Stimulated activated CD4-positive, alpha-beta T cell treated with anti-CD3 and anti-CD28 coated beads, Interleukin-12 subunit alpha, Interleukin-12 subunit beta, amount 100 ng/mL, for 4 hours (primary cell): ENCODE results near the gene CHN2.

Source experiments
- DNase-seq: peaks from one replicate; pipeline ENCODE4 v3.0.0-alpha.2; 2020

The CHN2 gene

DNA sequence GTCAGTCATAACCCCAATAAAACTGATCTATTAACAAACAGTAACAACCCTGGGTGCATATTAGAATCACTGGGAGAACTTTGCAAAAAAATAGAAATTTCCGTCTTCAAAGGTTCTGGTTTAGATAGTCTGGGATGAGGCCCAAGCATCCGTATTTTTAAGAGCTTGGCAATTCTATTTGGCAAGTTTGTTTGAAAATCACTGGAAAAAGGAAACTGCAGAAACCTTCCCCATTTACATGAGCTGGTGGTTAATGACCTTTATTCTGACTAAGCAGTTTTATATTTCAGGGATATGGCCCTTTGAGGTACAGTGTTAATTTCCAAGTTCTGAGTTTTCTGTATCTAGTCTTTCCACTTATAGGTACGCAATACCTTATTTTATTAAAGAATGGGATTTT lies 253.3 kb downstream of the CHN2 start:
- DNase-seq = no peak

DNA sequence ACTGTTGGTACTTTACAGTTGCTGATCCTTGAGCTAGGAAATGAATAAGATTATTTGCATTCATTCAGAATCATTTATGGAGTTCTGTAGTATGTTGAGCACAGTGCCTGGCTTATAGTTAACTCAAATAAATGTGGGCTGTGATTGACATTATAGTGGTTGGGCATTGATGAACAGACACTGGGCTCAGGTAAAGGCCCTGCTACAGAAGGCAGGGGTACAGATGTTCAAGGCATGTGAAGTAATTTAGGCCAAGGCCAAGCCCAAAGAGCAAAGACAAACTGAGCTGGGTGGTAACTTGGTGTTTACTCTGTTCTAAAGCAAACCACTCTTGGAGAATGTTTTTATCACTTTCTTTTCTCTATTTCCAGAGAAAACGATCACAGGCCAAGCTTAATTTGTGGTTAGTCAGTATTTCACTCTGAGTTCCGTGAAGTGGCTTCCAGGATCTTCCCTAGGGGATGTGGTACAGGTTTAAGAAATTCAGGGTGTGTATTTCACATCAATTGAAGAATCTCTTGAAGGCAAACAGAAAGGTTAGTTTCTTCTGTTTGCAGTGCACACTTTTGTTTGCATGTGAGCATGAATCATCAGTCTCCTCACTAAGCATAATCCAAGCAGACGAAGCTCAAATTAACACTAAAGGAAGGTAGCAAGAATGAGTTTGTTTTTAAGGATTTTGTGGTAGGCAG lies 255.1 kb downstream of the CHN2 start:
- no peak for DNase-seq

DNA sequence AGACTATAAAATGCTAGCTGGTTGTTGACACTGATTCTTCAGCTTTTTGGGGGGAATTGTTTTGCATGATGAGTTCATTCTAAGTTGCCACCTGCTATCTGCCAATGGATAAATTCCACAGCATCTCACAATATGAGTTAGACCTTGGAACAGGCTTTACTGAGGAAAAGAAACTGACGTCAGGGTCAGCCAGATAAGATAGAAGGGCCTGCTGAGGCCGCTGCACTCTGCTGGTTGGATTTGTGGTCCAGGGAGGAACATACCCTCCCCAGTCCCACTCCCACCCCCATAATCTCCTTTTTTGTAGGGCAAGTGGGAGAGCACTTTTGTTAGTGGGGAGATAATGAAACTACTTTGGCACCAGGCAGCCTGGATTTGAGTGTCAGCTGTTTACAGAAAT lies 258.4 kb downstream of the CHN2 start:
- no peak for DNase-seq

DNA sequence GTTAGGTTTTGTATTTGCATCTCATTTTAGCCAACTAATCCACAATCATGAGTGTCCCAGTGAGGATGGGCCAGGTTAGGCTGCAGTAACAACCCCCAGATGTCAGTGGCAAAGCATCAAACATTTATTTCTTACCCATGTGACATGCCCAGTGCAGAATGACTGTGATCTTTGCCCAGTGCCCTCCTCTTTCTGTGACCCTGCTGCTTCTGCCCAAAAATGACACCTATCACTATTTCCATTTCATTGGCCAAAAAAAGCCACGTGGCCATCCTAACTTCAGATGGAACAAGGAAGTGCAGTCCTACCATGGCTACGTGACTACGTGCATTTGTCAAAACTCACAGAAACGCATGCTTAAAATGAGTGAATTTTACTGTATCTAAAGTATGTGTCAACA lies 259.9 kb downstream of the CHN2 start:
- DNase-seq = no peak

DNA sequence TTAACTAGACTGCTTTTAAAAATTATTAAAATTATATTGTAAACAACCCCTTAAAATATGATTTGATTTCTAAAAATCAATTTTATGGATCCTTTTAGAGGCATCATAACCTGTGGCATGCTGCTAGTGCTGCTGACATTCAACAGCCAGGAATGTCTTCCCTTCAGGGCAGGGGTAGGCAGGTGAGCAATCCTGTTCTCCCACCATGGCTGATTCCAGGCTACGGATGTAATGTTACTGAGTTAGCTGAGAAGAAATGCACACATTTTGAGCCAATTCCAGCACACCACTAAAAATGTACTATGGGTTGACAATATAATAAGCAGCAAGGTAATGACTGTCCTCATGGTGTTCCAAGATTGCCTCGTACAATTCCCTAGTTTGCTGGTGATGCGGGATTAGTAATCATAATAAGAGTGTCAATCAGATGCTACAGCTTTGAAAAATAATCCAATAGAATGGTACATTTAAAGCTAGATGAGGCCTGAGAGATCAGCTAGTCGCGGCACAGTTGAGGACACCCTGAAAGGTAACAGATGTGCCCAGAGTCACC lies 260.4 kb downstream of the CHN2 start:
- no peak for DNase-seq

DNA sequence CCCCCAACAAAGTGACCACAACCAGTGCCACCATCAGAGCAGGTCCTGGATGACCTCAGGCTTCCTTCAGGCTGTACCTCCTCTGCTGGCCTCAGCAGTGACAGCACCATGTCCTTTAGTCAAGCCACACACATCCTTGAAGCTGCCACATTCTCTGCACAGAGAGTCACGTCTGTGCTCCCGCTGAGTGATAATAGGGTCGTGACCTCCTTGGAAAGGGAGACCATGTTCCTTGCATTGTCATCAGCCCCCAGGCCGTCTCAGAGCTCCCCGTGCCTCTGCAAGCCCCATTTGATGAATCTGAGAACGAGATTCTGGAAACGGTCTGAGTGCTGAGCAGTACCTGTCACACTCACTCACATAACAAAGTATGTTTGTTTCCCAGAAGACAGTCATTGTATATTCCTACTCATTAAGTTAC lies 262.6 kb downstream of the CHN2 start:
- DNase-seq = no peak

DNA sequence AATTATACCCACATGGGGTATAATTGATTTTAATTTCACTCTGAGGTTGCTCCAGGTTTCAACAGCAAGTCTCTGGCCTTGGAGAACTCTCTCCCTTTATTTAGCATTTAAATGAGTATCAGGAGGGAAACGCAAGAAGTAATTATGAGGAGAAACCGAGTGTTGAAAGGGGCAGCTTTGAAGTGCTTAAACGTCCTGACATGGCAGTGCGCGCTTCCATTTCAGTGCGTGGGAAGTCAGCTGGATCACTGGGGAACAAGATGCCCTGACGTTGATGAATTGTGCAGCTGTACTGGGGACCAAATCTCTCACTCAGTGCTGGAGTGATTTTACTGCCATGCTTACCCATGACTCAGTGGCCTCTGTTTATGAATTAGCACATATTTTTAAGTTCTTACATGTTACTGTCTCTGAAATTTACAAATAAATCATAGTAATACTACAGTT lies 263.0 kb downstream of the CHN2 start:
- DNase-seq = no peak

DNA sequence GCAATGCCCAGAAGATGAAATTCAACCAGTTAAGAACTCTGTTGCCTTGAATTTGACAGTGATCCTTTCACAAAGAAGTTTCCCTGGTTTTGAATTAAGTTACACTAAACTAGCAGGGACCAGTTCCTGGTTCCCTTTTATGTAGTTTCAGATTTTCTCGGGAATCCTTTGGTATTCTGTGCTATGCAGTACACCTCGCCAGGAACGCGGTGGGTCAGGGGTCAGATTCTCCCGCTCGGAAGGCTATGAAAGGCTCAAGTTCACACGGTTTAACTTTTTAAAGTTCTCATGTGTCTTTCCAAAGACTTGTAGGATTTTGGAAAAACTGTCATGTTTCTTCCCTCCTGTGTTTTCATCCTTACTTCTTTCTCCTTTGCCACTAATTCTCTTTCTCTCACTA lies 264.4 kb downstream of the CHN2 start:
- no peak for DNase-seq

DNA sequence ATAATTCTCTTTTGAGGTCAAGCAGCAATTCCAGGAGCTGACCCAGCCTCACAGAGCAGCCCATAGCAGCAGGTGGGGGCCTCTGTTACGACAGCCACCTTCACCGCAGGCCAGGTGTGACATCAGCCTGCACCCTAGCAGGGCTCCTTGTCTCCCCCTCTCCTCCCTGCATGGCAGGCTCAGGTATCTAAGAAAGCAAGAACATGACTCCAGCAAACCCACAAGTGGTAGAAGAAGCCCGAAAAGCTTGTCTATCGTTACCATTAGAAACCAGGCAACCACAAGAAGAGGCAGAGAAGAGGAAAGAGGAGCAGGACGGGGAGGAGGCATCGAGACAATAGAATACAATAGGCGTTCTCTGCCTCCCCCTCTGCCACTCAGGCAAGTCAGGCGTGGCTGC lies 265.0 kb downstream of the CHN2 start:
- no peak for DNase-seq

DNA sequence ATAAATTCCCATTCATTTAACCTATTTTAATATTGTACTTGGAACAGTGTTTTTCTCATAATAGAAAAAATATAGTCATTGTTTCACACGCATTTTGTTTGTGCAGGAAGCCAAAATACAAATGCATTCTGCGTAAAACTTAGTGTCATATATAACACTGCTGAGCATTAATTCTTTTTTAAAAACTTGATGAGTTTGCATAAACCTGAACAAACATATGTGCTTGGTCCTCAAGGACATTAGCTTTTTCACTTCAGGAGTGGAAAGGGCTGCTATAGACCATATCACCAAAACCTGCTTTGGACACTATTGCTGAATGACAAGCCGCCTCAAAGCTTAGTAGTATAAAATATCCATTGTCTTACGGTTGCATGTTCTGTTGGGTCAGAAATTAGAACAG lies 267.4 kb downstream of the CHN2 start:
- no peak for DNase-seq

DNA sequence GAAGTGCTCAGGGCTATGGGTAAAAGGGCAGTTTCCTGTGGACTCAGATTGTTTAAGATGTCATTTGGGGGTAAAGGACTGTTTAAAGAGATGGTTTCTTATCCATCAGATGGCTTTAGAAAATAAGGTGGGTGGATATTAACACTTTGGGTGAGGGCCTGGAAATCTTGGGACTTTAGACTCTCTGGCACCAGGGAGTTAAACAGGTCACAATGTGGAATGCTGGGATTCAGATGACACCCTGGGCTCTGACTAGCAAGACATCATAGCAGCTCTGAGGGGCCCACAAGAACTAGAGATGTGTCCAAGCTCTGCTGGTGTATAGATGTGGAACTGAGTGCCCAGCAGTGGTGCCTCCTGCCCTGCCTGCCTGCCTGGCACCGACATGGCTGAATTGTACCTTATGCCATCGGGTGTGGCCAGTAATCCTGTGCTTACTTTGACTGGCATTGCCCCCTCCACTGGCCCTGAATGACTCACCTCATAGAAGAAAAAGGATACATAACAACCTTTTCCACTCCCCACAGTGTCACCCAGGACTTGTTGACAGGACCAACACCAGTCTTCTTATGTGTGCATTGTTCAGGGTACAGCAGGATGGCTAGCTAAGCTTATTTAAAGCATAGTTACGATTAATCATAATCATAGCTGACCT lies 269.1 kb downstream of the CHN2 start:
- no peak for DNase-seq

DNA sequence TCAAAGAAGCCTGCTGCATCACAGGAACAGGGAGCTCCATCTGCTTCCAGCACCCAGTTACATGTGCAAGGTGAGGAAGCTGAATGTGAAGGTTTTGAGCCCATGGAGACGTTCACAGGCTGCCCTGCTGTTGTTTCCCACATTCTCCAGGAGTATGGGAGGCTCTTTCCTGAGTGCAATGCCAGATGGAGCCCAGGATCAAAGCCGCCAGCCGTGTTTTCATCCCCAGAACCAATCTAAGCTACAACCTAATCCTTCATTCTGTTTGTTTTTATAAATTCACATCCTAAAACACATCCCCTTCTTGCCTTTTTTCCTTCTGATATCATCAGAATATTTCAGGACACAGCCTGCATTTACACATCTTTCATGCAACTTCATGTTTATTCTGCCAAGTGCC lies 270.2 kb downstream of the CHN2 start:
- DNase-seq = no peak

DNA sequence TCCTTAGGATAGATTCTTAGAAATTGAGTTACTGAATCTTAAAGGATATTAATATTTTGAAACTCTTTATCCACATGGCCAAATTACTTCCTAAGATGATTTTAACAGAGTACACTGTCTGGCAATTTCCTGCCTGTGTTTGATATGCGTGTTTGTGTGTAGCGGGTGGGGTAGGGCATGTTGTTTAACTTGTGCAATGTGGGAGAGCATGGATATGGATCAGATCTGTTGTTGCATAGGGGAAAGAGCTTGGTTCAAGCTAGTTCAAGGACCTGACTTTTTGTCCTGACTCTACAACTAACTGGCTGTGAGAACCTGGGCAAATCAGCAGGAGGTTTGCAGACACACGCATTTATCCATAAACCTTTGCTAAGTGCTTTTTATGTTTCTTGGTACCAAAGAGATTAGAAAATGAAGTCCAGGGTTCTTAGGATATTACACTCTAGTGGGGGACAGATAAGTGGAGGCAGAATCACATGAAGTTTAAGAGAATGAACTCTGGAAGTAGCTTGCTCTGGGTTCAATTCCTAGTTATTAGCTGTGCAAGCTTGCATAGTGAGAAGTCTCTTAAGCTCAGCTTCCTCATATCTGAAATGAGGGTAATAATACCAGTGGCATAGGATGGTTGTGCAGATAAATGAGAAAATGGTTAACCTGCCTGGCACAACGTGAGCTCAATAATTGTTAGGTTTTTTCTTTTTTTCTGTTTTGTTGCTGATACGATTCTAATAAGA lies 272.8 kb downstream of the CHN2 start:
- no peak for DNase-seq

DNA sequence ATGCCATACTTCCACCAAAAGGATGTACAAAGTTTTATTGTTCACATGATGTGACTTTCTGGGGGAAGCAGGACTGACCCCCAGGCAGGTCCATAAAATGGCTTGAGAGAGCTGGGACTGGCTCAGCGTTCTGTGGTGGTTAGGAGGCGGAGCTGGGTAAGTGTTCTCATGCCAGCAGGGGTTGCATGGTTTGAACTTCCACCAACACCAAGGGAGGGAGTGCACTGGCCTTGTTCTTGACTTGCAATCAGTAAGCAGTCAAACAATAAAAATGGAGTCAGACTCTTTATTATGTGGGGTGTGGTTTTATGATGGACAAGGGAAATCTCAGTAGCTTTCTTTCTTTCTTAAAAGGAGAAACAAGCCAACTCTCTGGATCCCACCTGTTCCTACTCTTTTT lies 273.6 kb downstream of the CHN2 start:
- no peak for DNase-seq

DNA sequence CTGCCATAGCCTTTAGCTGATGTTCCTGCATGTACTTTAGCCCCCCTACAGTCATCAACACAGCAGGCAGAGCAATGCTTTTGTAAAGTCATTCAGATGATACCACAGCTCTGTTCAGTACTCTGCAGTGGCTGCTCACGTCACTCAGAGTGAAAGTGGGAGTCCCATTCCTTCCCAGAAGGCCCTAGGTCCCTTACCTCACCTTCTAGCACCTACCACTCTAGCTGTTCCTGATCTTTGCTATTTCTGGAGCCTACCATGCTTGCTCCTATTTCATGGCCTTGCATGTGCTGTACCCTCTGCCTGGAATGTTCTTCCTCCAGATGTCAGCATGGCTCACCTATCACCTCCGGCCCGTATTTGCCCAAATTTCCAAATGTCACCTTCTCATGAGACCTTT lies 274.7 kb downstream of the CHN2 start:
- DNase-seq = no peak

DNA sequence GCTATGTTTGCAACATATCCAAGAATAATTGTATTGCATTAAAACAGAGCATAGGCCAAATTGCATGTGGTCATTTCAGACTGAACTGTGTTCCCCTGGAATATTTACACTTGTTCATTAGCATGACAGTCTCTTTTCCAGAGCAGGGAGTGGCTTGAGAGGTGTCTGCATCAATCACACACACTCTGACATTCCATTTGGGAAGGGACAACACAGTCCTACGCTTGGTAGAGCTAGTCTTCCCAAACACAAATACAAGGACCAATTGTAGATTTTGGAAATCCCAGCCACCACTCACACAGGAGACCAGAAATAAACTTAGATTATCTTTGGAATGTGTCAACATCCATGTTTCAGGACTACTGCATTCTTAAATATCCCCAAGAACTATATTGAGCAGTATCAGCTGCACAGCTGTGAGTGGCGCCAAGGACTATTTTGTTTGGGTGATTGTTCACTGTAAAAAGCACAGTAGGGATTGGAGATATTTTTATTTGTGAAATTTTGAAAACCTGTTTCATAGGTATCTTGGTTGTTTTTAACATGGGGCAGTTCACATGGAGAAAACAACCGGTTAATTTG lies 275.5 kb downstream of the CHN2 start:
- no peak for DNase-seq

DNA sequence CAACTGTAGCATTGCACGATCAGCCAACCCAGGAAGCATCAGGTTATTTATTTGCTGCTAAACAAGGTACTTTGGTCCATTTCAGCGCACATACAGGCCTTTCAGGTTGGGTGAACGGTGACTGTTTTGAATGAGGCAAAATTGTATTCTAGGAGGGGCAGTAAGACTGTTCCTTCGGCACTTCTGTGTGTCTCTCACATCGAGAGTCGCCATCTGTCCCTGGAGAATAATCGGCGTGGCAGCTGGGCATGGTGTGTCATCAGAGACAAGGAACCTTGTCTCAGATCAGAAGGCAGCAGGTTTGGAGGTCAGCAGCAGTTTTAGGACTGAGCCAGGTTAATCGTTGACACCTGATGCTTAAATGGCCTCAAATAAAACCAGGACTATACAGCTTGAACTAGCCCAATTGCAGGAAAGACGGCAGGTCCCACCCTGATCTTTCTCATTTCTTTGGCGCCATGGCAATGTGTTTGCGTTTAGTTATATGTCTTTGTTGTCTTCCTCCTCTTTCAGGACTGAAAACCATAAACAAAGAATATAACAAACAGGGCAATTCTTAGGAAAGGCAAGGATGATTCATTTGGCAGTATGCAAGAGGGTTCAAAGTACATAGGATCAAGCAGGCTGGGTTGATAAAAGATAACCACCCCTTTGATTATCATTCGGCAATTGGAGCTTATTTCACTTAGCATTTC lies 277.0 kb downstream of the CHN2 start:
- no peak for DNase-seq

DNA sequence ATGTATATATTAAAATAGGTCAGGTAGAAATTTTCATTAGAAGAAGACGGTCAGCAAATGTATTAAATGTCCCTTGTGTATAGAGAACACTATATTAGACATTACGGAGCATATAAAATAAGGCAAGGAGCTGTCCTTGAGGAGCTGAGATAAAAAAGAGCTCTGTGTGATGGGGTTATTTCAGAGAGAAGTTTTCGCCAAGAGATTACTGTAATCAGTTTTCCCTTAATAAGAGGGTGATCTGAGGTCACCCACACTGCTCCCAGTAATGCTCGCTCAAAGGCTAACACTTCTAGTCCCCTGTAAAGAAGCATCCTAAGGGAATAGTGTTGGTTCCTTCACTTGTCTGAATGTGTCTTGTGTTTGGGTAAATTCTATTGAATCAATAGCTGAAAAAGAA lies 282.3 kb downstream of the CHN2 start:
- no peak for DNase-seq

DNA sequence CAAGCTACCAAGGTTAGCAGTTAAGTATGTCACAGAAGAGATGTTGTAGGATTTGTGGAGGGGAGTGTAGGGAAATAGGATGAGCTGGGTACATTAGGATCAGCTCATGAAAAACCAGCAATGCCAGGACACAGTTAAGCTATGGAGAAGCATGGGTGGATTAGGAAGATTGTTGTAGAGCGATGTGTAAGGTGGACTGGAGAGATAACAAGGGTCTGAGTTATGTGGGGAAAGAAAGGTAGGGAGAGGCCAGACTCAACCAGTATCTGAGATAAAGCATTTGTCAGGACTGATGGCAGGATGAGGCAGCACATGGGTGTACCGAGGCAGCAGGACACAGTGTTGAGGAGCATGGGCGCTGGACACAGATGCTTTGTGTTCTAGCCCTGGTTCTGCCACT lies 283.7 kb downstream of the CHN2 start:
- no peak for DNase-seq

DNA sequence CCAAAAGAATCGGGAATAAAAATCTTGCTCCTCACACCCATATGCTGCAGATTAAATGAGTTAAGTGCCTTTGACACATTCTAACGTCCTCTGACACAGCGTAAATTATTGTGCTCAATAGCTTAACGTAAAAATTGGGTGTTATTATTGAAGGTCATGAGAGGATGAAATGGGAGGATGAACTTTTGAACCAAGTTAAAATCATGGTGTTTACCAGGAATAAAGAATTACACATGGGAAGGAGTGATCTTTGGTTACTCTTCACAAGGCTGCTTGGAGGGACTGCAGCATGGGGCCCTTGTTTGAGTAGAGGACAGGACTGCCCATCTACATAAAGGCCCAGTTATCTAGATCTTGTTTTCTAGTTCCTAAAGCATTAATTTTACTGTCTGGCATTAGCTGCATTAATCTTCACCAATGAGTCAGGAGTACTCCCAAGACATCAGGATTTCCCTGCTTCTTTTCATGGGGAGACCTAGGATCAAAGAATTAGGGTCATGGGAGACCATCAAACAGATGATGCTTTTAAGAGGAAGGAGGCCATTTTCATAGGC lies 284.2 kb downstream of the CHN2 start:
- no peak for DNase-seq

DNA sequence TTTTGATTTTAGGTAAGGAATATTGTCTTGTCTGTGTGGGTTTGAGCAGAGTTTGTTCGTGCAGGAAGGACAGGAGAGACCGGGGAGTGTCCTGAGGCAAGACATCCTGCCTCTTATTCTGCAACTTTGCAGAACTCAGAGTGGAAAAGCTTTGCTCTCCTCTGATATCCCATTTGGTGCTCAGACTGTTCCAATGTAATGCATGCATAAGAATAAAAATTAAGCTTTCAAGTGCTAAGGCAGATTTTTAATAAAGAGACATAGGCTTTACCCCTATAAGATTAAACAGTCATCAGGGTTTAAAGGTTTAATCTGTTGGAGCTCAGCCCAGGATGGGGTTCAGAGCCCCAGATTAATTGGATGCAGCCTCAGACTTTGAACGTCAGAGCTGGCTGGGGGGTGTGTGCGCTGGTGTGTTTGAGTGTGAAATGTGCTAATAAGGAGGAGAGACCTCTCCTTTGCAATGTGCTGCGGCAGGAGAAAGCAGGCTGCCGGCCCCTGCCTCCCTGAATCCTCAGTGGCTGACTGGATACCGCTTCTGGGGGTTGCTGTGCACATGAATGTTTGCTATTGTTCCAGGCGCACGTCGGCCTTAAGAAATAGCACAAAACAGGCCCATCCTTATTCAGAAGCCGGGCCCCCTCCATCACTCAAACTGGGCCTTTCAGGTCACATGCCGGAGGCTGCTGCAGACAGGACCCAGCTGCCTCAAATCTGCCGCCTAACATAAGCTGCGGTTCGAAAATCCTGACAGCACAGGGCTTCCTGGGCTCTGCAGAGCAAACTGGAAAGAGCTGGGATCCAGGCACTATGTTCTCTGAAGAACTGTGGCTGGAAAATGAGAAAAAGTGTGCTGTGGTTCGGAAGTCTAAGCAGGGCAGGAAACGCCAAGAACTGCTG lies 285.0 kb downstream of the CHN2 start:
- no peak for DNase-seq

DNA sequence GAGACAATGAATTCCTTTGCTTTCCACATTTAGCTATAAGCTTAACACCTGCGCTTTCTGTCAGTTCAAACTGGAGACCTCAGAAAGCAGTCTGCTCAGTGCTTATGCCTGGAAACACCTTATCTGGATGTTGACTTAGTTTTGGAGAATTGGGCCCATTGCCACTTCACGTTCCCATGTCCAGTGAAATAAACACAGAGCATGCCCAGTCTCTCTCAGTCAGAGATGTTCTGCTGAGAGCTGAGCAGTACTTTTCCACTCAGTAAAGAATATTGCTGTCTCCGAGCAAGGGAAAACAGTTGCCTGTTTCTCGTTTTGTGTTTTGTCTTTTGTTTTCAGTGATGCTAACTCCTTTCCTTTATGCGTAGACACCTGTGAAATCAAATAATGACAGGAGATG lies 285.9 kb downstream of the CHN2 start:
- no peak for DNase-seq
